IMR-90 (cell line): ENCODE measurements around the gene FOXP1. TPM values are rescaled to one million over a fixed set of nuclear protein-coding genes. Genes with fewer than 3 reads are reported as not detected.

Experiments used
- ATAC-seq: fragments of 200-7000 bp; cut with Tn5 transposase; 2 replicates; pipeline ENCODE4 v1.9.1; 2020; ENCODE audit warnings: low read depth, mild to moderate bottlenecking, moderate library complexity
- BruUV-seq: library from RNA; stranded (reverse); fragments of 400-500 nt; replicated peaks from 2 replicates; lab custom pipeline; 2021; lab: Mats Ljungman, UMichigan
- CTCF ChIA-PET: fragments of 300-600 bp; formaldehyde crosslinking; extraction: SDS; loops from one replicate; lab custom pipeline; 2021; ENCODE audit warnings: antibody characterized with exemption; lab: Yijun Ruan, JAX
- POLR2A ChIA-PET: fragments of 300-600 bp; sonication (Branson Sonifier 250); formaldehyde crosslinking; loops from one replicate; lab custom pipeline; 2022; ENCODE audit warnings: antibody characterized with exemption; ENCODE audit not compliant: unreplicated experiment; lab: Charles Lee
- DNase-seq: peaks from one replicate; pipeline ENCODE4 v3.0.0; 2013
- H2AFZ ChIP-seq: replicated peaks from 2 replicates; pipeline ENCODE3; 2013; ENCODE audit warnings: low read length, mild to moderate bottlenecking; ENCODE audit not compliant: poor library complexity
- H2AK5ac ChIP-seq: 2 replicates; pipeline ENCODE4 v1.6.1; 2013; ENCODE audit warnings: low read depth, low read length, inconsistent platforms
- H2AK9ac ChIP-seq: replicated peaks from 2 replicates; pipeline ENCODE3; 2013; ENCODE audit warnings: mild to moderate bottlenecking, low read depth, low read length, moderate library complexity; ENCODE audit not compliant: poor library complexity
- H2BK120ac ChIP-seq: 2 replicates; pipeline ENCODE4 v1.6.1; 2013; ENCODE audit warnings: low read depth, low read length, inconsistent platforms
- H2BK15ac ChIP-seq: 3 replicates; pipeline ENCODE4 v1.6.1; 2013; ENCODE audit warnings: low read depth, low read length, inconsistent platforms
- H2BK20ac ChIP-seq: 2 replicates; pipeline ENCODE4 v1.6.1; 2013; ENCODE audit warnings: low read depth, mild to moderate bottlenecking, inconsistent platforms, low read length, moderate library complexity
- H2BK5ac ChIP-seq: 2 replicates; pipeline ENCODE4 v1.6.1; 2013; ENCODE audit warnings: mild to moderate bottlenecking, low read depth, low read length, inconsistent platforms; ENCODE audit not compliant: poor library complexity, severe bottlenecking
- H3K14ac ChIP-seq: replicated peaks from 2 replicates; pipeline ENCODE4 v1.6.1; 2013; ENCODE audit warnings: low read depth, low read length, inconsistent platforms
- H3K18ac ChIP-seq: 2 replicates; pipeline ENCODE4 v1.6.1; 2013; ENCODE audit warnings: low read depth, low read length, control low read depth
- H3K23ac ChIP-seq: 2 replicates; pipeline ENCODE4 v1.6.1; 2013; ENCODE audit warnings: low read depth, low read length, inconsistent platforms
- H3K27ac ChIP-seq: 2 replicates; pipeline ENCODE4 v1.5.1; 2013; ENCODE audit warnings: mild to moderate bottlenecking, control low read depth, low read length; ENCODE audit not compliant: insufficient read depth
- H3K27me3 ChIP-seq: 2 replicates; pipeline ENCODE4 v1.6.1; 2013; ENCODE audit warnings: low read length; ENCODE audit not compliant: control insufficient read depth, insufficient read depth
- H3K36me3 ChIP-seq: 2 replicates; pipeline ENCODE4 v1.6.1; 2013; ENCODE audit warnings: low read length, mixed read lengths; ENCODE audit not compliant: control insufficient read depth, insufficient read depth
- H3K4ac ChIP-seq: 2 replicates; pipeline ENCODE4 v1.6.1; 2013; ENCODE audit warnings: low read depth, low read length, inconsistent platforms
- H3K4me1 ChIP-seq: 2 replicates; pipeline ENCODE4 v1.6.1; 2013; ENCODE audit warnings: low read length, mixed read lengths; ENCODE audit not compliant: control insufficient read depth, insufficient read depth
- H3K4me2 ChIP-seq: 2 replicates; pipeline ENCODE4 v1.6.1; 2013; ENCODE audit warnings: low read depth, mild to moderate bottlenecking, control low read depth, low read length, moderate library complexity
- H3K4me3 ChIP-seq: 2 replicates; pipeline ENCODE4 v1.5.1; 2013; ENCODE audit warnings: low read depth, mild to moderate bottlenecking, control low read depth, low read length, moderate library complexity; ENCODE audit not compliant: insufficient read depth
- H3K56ac ChIP-seq: 2 replicates; pipeline ENCODE4 v1.6.1; 2013; ENCODE audit warnings: low read length, inconsistent platforms; ENCODE audit not compliant: insufficient read depth; ENCODE audit errors: extremely low read depth
- H3K79me1 ChIP-seq, 2 experiments: 2 replicates each; pipeline ENCODE4 v1.6.1; 2013; ENCODE audit warnings: low read length in 2 of 2, inconsistent platforms in 1 of 2, low read depth in 1 of 2
- H3K9ac ChIP-seq: 2 replicates; pipeline ENCODE4 v1.6.1; 2013; ENCODE audit warnings: low read depth, low read length, control low read depth
- H3K9me1 ChIP-seq: 2 replicates; pipeline ENCODE4 v1.6.1; 2013; ENCODE audit warnings: low read length, inconsistent platforms; ENCODE audit not compliant: insufficient read depth
- H3K9me3 ChIP-seq: 2 replicates; pipeline ENCODE4 v1.6.1; 2013; ENCODE audit warnings: low read length; ENCODE audit not compliant: control insufficient read depth, insufficient read depth
- H4K20me1 ChIP-seq: 2 replicates; pipeline ENCODE4 v1.6.1; 2013; ENCODE audit warnings: low read length, inconsistent platforms; ENCODE audit not compliant: insufficient read depth
- H4K5ac ChIP-seq: 2 replicates; pipeline ENCODE4 v1.6.1; 2013; ENCODE audit warnings: mild to moderate bottlenecking, low read depth, low read length, control low read depth
- H4K8ac ChIP-seq, 2 experiments: 2 replicates each; pipeline ENCODE4 v1.6.1; 2013; ENCODE audit warnings: low read depth in 2 of 2, low read length in 2 of 2, control low read depth in 1 of 2, inconsistent platforms in 1 of 2
- H4K91ac ChIP-seq: 2 replicates; pipeline ENCODE4 v1.6.1; 2013; ENCODE audit warnings: low read depth, low read length, inconsistent platforms; ENCODE audit not compliant: insufficient read depth
- FOS ChIP-seq: fragments of 150-350 bp; IDR thresholded peaks from 2 replicates; pipeline ENCODE4 v1.6.1; 2016; ENCODE audit warnings: low read depth, low read length
- NFE2L2 ChIP-seq: fragments of 150-350 bp; IDR thresholded peaks from 2 replicates; pipeline ENCODE4 v1.6.1; 2016; ENCODE audit warnings: low read depth, mild to moderate bottlenecking, low read length
- POLR2A ChIP-seq: IDR thresholded peaks from 2 replicates; pipeline ENCODE4 v1.6.1; 2012; ENCODE audit warnings: mild to moderate bottlenecking, low read depth, low read length
- RCOR1 ChIP-seq: IDR thresholded peaks from 2 replicates; pipeline ENCODE4 v1.6.1; 2012; ENCODE audit warnings: mild to moderate bottlenecking, low read length, improper control_type of control experiment; ENCODE audit not compliant: insufficient replicate concordance
- SMC3 ChIP-seq: fragments of 150-350 bp; IDR thresholded peaks from 2 replicates; pipeline ENCODE4 v1.6.1; 2016; ENCODE audit warnings: low read depth, mild to moderate bottlenecking, antibody characterized with exemption, low read length, moderate library complexity
- WGBS, 2 experiments: methylation state at CpG; one replicate each; pipeline versions ENCODE4 v1.1.5 to v1.1.7; 2013; ENCODE audit warnings: missing lambda C conversion rate in 2 of 2; ENCODE audit not compliant: insufficient read length in 1 of 2; ENCODE audit errors: extremely low coverage in 2 of 2; 5-methylcytosine and 5-hydroxymethylcytosine counted together
- dilution Hi-C: fragments of 300-500 bp; cut with HindIII; formaldehyde crosslinking; loops from one replicate; pipeline ENCODE4 v1.14.3; 2018; ENCODE audit warnings: low sequenced_read_pairs; ENCODE audit not compliant: unreplicated experiment
- in situ Hi-C: fragments of 300-500 bp; cut with MboI; formaldehyde crosslinking; loops from 3 replicates; pipeline ENCODE4 v1.14.3; 2019; ENCODE audit warnings: low sequenced_read_pairs, inconsistent platforms, mixed read lengths
- intact Hi-C: fragments of 100-400 bp; cut with micrococcal nuclease; formaldehyde crosslinking; loops from 2 replicates; pipeline ENCODE4 v1.10.0; 2022
- polyA plus RNA-seq, 3 experiments: library from polyadenylated mRNA; depleted of rRNA; stranded (reverse); fragments of >200 nt; gene quantifications; 2 replicates each; pipeline ENCODE4 v1.2.3, GENCODE V29; 2012; ENCODE audit warnings: low replicate concordance in 1 of 3
- total RNA-seq: library from RNA; depleted of rRNA; stranded (reverse); fragments of >200 nt; gene quantifications from 2 replicates; pipeline ENCODE4 v1.2.3, GENCODE V29; 2012

Gene FOXP1
- total and polyA plus RNA-seq, 2 of the 4 experiments (the other 2 are of a cell fraction): 37.0 to 132 TPM

DNA sequence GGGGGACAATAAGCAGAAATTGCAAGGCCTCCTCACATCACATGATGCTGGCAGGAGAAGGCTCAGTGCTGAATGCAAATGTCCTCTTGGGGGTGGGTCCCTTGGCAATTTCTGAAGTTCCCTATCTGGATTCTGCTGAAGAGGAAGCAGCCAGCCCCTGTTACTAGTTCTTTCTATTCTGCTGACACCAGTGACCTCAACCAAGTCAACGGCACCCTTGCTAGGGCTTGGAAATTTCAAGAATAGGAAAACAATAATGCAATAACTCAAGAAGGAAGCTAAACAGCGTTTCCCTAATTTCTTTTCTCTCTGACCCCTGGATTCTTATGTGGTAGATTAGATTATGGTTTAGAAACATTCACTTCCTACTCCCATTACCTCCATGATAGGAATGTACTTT lies 46.2 kb upstream of the FOXP1 start:
- H4K8ac ChIP-seq: no peak overlapping the region
- no peak overlapping the region for H3K23ac ChIP-seq
- H3K9me3 ChIP-seq: no peaks in the 10 kb centered on the region; the same call in 1 of the 2 replicates
- H3K56ac ChIP-seq: no peak overlapping the region
- H3K4ac ChIP-seq: no peak overlapping the region
- no peak overlapping the region for H3K14ac ChIP-seq
- peaks cover 3% of the 10 kb centered on the region; the same call in 1 of the 2 replicates for H3K4me1 ChIP-seq
- DNase-seq (peak; percentile 3), ATAC-seq (no peak; the same call in 1 of the 2 replicates)
- H2AFZ ChIP-seq: no peak overlapping the region
- no peak overlapping the region for H2BK5ac ChIP-seq
- intact Hi-C loops (no loop called here), dilution Hi-C loops (no loop called here), in situ Hi-C loops (no loop called here)
- peak overlapping the region; percentile 60; the same call in 1 of the 2 replicates for H3K4me2 ChIP-seq
- ChIA-PET CTCF (no interaction called here), POLR2A (no interaction called here)
- H2AK9ac ChIP-seq: no peak overlapping the region
- H4K20me1 ChIP-seq: no peaks in the 10 kb centered on the region
- H4K91ac ChIP-seq: no peak overlapping the region
- no peaks in the 10 kb centered on the region for H3K9me1 ChIP-seq
- no peak overlapping the region for H3K4me3 ChIP-seq
- no peak overlapping the region for H2BK20ac ChIP-seq
- H3K36me3 ChIP-seq: no peaks in the 10 kb centered on the region
- no peak overlapping the region for H3K27ac ChIP-seq
- no peak overlapping the region for H2BK120ac ChIP-seq
- no peak overlapping the region for H3K9ac ChIP-seq
- H3K27me3 ChIP-seq: peaks cover 41% of the 10 kb centered on the region
- BruUV-seq: no TSS peak
- H2BK15ac ChIP-seq: no peak overlapping the region
- H3K79me1 ChIP-seq: no peaks in the 10 kb centered on the region
- no peak overlapping the region for H3K18ac ChIP-seq
- TF ChIP-seq SMC3 (no peak), NFE2L2 (no peak), FOS (no peak), POLR2A (no peak), RCOR1 (no peak)
- WGBS, 2 experiments: no CpG with 5 or more reads among the region's 2 CpGs
- no peak overlapping the region for H2AK5ac ChIP-seq
- no peak overlapping the region for H4K5ac ChIP-seq
